NOMO-1 treated with dmso at 0.1 percent for 144 hours (cell line): Measurements from ENCODE around the gene AQP1.

Source experiments
- DNase-seq: peaks from one replicate; lab custom pipeline; 2025; ENCODE audit not compliant: unreplicated experiment; lab: John Stamatoyannopoulos, UW

Gene AQP1

DNA sequence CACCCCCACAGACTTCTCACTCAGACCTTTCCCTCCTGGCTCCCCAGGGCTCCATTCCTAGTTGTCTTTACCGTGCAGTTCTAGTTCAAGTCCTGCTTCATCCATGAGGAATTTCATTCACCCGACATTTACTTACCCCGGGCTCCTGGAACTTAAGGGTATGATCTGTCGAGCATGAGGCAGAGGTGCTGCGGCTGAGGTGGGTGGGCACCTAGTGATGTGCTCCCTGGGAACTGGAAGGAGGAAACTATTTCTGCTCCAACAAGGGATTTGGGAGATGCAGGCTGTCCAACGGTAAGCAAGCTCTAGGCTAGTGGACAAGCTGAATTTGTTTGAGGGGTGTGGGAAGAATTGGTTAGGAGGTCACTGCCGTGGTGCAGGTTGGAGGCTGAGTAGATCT lies 30.2 kb upstream of the AQP1 start:
- no peak for DNase-seq

DNA sequence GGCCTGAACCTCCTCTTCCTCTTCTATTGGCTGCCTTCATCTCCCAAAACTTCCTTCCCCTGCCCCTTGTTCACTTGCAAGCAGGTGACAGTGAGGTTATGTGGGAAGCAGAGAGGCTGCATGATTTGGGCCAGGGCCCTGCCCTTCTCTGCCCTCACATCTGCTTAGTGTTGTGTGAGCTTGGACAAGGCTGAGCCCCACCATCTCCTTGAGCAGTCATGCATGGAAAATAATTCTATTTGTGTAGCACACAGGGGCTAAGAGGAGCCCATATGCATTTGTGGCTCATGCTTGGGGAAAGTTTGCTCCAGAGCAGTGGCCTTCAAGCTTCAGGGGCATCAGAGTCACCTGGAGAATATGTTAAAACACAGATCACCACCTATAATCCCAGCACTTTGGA lies 26.8 kb upstream of the AQP1 start:
- no peak for DNase-seq

DNA sequence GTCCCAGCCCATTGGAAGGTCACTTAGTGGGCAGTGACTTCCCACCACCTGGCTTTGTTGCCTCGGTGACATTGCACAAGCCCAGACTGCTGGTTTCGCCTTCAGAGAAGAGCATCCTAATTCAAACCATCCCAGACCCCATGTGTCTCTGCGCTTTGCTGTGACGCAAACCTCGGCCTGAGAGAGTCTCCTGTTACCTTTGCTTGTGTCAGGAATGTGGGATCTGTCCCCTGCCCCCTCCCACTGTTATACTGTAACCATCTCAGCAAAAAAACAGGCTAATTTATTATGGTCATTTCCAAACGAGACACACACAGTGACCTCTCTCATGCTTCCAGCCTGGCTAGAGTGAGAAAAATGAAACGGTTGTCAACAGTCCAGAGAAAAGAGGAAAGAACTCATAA lies 25.0 kb upstream of the AQP1 start:
- DNase-seq = no peak

DNA sequence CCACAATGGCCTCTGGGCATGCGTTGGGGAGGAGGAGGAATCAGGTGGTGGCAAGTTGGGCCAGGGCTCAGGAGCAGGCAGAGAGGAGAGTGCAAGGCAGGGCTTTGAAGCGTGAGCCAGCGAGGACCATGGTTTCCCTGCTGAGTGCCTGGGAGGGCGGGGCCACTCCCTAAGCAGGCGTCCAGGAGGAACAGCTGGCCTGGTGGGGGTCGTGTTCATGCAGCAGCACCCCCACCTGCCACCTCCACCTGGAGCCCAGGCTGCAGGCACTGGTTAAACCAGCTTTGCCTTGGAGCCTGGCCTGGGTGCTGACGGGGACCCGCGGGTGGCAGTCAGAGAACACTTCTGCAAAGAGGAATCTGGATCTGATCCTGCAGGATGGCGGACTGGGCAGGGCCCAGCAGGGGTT lies 24.2 kb upstream of the AQP1 start:
- DNase-seq = no peak

DNA sequence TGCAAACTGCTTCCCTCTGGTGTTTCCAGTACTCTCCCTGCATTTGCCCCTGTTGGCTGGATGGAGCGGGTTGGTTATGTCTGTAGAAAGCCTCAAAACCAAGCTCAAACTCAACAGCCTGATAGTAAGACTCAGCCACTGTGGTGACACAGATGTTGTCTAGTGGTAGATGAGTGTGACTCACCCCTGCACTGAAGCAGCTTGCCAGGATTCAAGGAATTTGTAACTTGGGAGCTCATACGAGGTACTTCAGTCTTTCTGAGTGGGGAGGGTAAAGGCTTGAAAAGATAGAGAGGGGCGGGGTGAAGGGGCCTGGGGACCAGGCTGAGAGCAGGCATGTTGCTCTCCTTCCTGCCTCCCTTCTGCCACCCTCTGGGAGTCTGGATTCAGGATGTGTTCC lies 22.9 kb upstream of the AQP1 start:
- no peak for DNase-seq

DNA sequence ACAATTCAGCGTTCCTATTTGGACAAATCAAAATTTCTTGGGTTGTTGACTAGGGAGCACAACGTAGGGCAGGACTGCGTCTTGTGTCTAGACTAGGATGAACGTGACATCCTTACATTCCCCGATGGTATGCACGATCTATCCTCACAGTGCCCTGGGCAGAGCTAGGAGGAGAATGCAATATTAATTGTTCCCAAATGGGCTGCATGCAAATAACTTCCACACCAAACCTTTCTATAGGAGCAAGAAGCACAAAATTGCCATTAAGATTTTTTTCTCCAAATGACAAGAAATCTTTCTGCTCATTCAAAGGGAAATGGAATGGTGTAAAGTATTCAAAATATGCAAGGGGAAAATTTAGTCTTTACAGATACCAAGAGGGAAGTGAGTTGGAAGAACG lies 21.4 kb upstream of the AQP1 start:
- DNase-seq = no peak

DNA sequence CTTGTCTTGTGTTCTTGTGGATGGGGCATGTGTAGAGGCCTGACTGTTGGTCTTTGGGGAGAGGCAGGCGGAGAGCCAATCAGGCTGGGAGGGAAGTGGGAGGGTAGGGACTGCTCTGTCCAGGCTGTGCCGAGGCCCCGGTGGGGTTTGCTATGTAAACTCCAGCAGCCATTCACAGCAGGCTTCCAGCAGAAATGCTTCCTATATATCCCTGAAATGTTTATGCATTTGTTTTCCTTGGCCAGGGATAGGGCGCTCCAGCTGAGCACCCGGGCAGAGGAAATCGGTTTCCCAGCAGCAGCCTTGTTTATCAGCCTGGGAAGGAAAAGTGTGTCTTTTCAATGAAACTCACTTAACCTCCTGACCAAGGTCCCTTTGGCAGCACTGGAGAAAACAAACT lies 18.3 kb upstream of the AQP1 start:
- no peak for DNase-seq

DNA sequence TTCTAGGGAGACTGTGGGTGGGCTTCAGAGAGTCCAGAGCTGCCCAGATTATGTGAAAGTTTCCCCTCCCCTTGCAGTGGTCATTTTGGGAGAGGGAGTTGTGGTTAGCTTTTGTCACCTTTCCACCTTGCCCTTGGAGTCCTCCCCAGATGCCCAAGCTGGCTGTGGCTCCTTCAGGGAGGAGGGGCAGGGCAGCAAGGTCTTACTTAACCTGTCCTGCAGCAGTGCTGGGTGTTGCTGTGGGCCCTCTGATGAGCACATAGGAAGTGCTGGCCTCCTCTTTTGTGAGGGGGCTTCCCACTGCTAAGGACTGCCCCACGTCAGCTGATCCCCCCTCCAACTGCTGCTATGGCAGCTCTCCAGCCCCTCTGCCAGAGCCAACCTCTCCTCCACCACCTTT lies 17.6 kb upstream of the AQP1 start:
- DNase-seq = no peak

DNA sequence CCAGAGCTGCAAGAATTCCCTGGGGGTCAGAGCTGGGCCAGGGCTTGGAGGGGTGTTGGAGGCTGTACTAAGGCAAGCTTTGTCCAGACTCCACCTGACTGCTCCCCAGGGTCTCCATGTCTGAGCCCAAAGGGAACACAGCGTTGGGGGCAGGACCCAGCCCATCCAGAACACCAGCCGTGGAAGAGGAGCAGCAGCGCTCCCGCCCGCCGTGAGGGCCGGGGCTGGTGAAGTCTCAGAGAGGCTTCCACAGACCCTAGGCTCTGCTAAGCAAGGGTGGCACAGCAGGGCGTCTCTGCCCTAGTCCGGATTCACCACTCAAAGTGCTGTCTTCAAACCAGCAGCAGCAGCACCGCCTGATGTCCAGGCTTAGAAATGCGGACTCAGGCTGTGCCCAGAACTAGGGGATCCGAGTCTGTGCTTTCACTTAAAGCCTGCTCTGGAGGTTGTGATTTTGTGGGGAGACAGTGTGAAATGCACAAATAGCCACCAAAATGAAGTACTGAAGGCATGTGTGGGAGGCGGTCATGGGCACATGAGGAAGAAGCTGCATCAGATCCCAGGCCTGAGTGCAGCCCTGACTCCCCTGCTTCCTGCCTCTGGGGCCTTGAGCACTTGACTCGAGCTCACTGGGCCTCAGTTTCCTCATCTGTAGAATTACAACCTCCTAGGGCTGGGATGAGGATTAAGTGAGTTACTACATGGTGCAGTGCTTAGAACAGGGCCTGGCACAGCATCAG lies 16.6 kb upstream of the AQP1 start:
- no peak for DNase-seq

DNA sequence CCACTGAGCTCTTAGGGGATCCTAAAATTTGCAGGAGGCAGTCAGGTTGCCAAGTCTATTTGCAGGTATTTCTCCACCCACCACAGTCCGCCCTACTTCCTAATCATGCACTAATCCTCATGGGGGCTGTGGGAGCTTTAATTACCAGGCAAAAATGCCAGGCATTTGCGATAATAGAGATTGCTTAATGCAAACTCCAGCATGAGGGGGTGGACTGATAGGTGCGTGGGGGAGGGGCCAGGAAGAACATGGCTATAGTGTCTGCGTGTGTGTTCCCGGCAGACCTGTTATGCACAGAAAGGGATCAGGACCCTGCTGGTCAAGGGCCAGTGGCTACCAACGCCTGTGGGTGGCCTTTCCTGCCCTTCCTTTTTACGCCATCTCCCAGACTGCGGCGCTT lies 15.6 kb upstream of the AQP1 start:
- DNase-seq = no peak

DNA sequence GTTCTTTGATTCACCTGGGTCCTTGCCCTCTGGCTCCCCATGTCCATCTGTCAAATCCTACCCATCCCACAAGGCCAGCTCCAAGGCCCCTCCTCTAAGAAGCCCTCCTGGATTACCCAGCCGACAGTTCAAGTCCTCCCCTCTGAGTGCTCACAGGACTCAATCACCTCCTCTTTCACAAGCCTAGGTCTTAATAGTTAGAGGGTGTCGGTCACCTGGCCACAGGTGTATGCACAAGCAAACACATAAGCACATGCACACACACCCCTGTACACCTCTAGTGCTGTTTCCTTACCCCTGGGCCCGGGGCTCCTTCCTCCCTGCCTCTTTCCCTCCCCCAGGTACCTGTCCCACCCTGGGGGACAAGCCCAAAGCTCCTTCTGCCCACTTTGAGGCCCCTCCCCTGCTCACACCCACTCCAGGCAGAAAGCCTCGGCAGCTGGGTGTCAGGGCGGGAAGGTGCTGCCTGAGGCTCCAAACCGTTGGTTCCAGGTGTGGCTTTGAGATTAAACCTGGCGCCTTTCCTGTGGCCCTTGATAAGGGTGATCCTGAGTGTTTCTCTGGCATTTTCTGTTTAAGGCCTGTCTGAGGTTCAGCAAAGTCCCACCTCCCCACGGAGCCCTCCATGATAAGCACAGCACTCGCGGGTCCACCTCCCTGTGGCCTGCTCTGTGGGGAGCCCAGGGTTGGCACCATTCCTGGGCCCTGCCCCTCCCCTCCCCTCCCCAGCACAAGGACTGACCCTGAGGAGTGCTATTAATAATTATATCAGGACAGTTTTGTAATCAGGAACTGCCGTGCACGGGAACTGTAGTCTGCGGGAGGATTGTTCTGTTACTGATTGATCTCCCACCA lies 14.6 kb upstream of the AQP1 start:
- no peak for DNase-seq

DNA sequence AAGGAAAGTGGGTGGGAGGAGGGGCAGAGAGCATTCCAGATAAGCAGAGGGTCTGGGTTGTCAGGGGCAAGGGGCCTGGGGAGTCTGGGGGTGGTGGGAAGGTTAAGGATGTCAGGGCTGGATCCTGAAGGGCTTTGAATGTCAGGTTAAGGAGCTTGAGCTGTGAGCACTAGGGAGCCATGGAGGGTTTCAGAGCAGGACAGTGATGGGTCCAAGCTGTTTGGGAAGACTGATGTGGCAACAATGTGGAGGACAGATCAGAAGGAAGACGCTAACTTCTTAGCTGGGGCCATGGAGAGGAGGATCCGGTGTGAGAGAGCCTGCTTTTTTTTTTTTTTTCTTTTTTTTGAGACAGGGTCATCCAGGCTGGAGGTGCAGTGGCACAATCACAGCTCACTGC lies 13.9 kb upstream of the AQP1 start:
- no peak for DNase-seq

DNA sequence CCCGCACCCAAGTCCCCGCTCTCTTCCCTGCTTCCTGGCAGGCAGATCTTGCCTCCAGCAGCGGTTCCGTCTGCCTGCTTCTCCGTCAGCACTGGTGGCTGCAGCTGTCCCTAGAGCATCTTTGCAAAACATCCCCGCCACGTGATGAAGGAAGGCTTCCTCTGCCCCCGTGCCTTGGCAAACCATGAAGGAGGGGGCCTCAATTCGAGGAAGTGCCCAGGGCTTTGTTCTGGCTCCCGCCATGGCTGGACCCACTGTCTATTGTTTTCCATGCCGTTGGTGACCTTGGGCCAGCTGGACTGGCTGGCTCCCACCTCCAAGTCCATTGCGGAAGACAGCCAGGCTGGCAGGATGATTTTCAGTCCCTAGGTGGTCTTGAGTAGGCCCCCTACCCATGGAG lies 13.2 kb upstream of the AQP1 start:
- DNase-seq = no peak

DNA sequence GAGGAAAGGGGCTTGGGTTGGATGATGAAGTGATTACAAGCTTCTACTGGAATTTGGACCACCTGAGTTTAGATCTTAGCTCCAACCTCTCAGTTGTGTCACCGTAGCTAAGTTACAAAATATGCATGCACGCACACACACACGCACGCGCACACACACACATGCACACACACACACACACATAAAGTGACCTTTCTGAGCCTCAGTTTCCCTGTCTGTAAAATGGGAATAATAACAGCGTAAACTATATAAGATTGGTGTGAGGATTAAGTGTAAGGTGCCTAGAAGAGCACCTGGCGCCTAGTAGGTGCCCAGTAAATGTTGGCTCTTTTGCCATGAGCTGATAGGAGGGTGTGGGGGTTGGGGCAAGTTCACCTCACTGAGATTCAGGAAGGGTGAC lies 12.6 kb upstream of the AQP1 start:
- no peak for DNase-seq

DNA sequence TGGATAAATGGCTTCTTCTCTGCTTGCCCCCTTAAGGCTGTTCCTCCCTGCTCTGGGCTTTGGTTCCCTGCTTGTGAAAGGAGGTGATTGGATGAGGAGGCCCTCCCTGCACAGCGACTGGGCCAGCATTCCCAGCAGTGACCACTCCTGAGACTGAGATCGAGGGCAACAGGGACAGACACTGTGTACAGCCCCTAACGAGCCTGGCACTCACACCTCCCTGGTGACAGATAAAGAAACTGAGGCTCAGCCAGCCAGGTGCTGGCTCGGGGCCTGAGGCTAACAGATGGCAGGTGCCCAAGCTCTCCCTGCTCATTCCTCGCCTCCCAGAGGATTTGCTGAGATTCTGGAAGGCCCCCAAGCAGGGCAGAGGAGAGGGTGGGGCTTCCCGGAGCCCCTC lies 12.0 kb upstream of the AQP1 start:
- no peak for DNase-seq

DNA sequence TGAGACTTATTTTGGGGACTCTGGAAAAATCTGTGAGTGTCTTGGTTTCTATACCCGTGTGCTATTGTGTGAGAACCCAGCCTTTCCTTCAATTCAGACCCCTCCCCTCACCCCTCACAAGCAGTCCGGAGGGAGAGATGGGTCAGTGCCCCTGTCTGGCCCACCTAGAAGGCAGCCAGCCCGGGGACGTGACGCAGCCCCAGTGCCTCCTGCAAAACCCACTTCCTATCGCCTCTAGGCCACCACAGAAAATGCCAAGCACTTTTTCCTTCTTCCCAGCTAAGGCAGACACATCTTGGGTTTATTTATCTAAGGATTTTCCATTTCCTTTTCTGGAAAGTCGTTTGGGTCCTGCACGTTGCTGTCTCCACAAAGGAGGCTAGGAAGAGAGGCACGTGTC lies 11.6 kb upstream of the AQP1 start:
- DNase-seq = no peak

DNA sequence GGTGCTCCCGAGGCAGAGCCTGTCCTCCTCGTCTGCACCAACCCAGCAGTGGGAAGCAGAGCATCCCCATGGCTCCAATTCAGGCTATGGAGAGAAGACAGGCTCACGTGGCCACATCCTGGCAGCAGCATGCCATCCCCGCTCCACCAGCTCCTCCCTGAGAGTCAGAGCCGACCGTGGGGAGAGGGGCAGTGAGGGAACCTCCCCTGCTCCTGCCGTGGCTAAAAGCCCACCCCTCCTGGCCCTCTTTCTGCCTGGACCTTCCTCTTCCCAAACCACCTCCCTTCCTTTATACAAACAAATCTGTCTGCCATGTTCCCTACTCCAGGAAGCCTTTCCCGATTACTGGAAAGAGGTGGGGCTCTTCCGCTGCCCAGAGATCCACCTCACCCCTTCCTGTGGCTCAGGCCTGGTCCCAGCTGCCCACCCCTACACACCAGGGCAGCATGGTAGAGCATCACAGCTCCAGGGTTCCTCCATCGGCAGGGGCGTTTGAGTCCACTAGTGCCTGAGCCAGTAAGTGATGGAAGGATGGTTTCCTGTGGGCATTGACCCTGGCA lies 10.8 kb upstream of the AQP1 start:
- no peak for DNase-seq

DNA sequence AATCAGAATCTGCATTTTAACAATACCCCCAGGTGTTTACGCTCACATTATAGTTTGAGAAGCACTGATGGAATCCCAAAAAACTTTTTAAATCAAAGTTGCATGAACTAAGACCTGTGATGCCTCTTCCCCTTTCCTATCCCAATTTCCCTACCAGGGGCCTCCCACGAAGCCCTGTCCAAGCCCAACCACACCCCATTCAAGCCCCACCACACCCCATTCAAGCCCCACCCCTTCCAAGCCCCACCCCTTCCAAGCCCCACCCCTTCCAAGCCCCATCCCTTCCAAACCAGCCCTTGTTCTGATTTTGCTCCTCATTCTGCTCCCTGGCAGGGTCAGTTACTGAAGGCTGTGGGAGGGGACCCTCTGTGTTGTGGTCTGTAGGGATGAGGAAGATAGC lies 9.8 kb upstream of the AQP1 start:
- DNase-seq = no peak

DNA sequence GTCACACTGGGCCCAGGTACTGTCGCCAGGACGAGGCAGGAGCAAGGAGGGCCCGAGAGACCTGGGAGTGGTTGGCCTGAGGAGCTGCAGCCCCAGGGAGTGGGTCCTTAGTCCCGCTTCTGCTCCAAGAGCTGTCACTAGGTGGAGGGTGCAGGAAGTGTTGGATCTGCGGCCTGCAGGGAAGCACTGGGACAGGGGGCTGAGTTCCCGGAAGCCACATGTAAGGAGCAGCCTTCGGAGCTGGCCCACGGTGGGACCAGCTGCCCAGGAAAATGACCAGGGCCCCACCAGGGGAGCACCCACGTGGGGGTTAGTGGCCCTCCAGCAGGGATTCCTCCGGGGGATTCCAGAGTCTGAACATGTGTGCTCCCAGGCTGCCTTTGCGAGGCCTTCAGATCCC lies 9.2 kb upstream of the AQP1 start:
- no peak for DNase-seq

DNA sequence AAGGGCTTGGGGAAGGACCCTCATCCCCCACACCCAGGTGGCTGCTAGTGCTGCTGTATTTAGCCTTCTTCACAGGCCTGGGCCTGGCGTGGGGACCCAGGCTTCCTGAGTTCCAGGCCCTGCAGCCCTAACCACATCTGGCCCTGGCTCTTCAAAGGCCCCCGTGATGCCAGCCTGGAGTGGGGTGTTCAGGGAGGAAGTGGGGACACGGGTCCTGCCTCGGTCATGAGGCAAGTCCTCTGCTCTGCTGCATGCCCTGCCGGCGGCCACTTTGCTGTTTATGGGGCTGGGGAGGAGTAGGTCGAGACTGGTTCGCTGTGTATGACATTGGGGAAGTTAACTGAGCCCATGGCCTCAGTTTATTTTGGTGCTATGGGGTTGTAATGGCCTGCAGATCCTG lies 8.5 kb upstream of the AQP1 start:
- DNase-seq = no peak

DNA sequence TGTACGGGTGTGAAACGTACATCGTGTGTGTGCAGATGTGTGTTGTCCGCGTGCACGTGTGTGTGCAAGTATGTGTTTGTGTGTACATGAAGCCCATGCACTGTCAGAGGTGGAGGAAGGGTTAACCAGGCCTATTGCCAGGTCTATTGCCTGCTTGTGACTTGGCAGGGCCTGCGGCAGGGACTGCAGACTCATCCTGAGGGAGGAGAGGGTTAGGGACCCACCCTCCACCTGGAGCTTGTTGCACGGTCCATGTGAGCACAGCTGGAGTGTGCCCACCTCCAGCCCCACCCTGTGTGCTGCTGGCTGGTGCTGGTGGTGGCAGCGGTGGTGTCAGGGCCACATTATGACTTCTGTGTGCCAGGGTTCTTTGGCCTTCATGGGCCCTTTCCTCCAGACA lies 7.1 kb upstream of the AQP1 start:
- DNase-seq = no peak
